Cardiac muscle cell (in vitro differentiated cells and primary cell): Measurements from ENCODE around the gene SLC45A2. TPM values are rescaled to one million over a fixed set of nuclear protein-coding genes. Genes with fewer than 3 reads are reported as not detected.
A peak's percentile ranks its signal among the peaks of the same experiment; 100 is the strongest.

Source experiments
- DNase-seq, 2 donors: peaks; one replicate each; pipeline versions ENCODE4 v3.0.0 to v3.0.0-alpha.2; 2010 to 2017; ENCODE audit warnings: low read depth in 1 of 2, low spot score in 1 of 2
- H3K27ac ChIP-seq: fragments of 200-600 bp; sonication (generic); 2 replicates; pipeline ENCODE4 v1.5.1; 2016
- H3K27me3 ChIP-seq: fragments of 200-600 bp; sonication (generic); 2 replicates; pipeline ENCODE4 v1.6.0; 2016; ENCODE audit warnings: control low read depth
- H3K36me3 ChIP-seq: fragments of 200-600 bp; sonication (generic); 2 replicates; pipeline ENCODE4 v1.5.1; 2016; ENCODE audit warnings: control low read depth
- H3K4me1 ChIP-seq: fragments of 200-600 bp; sonication (generic); 2 replicates; pipeline ENCODE4 v1.8.1; 2017; ENCODE audit warnings: low read depth, mild to moderate bottlenecking, mixed run types
- H3K4me3 ChIP-seq: fragments of 200-600 bp; sonication (generic); 2 replicates; pipeline ENCODE4 v1.5.1; 2016; ENCODE audit warnings: mild to moderate bottlenecking
- H3K9me3 ChIP-seq: fragments of 200-600 bp; sonication (generic); 2 replicates; pipeline ENCODE4 v1.5.1; 2017; ENCODE audit warnings: low read depth, mild to moderate bottlenecking, control low read depth
- polyA plus RNA-seq: library from polyadenylated mRNA; unstranded; fragments of >200 nt; fragmentation: Nextera tagmentation; extraction: Ambion mirVana; gene quantifications from 2 replicates; pipeline ENCODE4 v1.2.1, GENCODE V29; 2016
- total RNA-seq: library from RNA; depleted of rRNA; stranded (reverse); fragments of >200 nt; gene quantifications from 2 replicates; pipeline ENCODE4 v1.2.3, GENCODE V29; 2016
- TF ChIP-seq, protein P1 (sequence below): IDR thresholded peaks from 2 replicates; pipeline ENCODE4 v1.5.1; 2012; ENCODE audit warnings: low read depth, mild to moderate bottlenecking, low read length

Gene SLC45A2
- total and polyA plus RNA-seq, 2 experiments from 2014 or later: 0.32 TPM; not detected in 1

DNA sequence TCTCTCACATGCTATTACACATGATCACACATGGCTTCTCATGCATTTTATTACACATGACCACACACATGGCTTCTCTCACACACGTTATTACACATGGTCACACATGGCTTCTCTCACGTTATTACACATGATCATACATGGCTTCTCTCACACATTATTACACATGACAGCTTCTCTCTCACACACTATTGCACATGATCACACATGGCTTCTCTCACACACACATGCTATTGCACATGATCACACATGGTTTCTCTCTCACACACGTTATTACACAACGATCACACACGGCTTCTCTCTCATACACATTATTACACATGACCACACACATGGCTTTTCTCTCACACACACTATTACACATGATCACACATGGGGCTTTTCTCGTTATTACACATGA lies 954 bp upstream of the SLC45A2 start:
- Histone ChIP-seq H3K4me1 (no peaks in the 10 kb centered on the region), H3K9me3 (no peaks in the 10 kb centered on the region), H3K4me3 (no peak overlapping the region), H3K27me3 (no peaks in the 10 kb centered on the region), H3K27ac (no peak overlapping the region), H3K36me3 (peaks cover 22% of the 10 kb centered on the region)
- TF ChIP-seq, protein P1, sequence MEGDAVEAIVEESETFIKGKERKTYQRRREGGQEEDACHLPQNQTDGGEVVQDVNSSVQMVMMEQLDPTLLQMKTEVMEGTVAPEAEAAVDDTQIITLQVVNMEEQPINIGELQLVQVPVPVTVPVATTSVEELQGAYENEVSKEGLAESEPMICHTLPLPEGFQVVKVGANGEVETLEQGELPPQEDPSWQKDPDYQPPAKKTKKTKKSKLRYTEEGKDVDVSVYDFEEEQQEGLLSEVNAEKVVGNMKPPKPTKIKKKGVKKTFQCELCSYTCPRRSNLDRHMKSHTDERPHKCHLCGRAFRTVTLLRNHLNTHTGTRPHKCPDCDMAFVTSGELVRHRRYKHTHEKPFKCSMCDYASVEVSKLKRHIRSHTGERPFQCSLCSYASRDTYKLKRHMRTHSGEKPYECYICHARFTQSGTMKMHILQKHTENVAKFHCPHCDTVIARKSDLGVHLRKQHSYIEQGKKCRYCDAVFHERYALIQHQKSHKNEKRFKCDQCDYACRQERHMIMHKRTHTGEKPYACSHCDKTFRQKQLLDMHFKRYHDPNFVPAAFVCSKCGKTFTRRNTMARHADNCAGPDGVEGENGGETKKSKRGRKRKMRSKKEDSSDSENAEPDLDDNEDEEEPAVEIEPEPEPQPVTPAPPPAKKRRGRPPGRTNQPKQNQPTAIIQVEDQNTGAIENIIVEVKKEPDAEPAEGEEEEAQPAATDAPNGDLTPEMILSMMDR: no peak
- DNase-seq: no peak

DNA sequence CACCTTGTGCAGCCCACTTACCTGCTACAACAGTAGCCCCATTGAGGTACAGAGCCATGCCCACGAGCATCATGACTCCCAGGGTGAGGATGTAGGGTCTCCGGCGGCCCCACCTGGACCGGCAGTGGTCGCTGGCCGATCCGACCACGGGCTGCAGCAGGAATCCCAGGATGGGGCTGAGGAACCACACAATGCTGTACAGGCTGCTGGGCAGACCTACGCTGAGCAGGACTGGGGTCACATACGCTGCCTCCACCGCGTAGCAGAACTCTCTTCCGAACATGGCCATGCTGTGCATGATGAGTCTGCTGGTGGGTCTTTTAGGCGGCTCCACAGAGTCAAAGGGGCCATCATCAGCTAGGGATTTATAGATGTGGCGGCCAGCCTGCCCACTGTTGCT lies 315 bp downstream of the SLC45A2 start:
- no peaks in the 10 kb centered on the region for H3K4me1 ChIP-seq
- no peaks in the 10 kb centered on the region for H3K27me3 ChIP-seq
- peaks cover 21% of the 10 kb centered on the region for H3K36me3 ChIP-seq
- DNase-seq: no peak
- no peak overlapping the region for H3K4me3 ChIP-seq
- H3K9me3 ChIP-seq: no peaks in the 10 kb centered on the region
- TF ChIP-seq, protein P1: no peak
- no peak overlapping the region for H3K27ac ChIP-seq

DNA sequence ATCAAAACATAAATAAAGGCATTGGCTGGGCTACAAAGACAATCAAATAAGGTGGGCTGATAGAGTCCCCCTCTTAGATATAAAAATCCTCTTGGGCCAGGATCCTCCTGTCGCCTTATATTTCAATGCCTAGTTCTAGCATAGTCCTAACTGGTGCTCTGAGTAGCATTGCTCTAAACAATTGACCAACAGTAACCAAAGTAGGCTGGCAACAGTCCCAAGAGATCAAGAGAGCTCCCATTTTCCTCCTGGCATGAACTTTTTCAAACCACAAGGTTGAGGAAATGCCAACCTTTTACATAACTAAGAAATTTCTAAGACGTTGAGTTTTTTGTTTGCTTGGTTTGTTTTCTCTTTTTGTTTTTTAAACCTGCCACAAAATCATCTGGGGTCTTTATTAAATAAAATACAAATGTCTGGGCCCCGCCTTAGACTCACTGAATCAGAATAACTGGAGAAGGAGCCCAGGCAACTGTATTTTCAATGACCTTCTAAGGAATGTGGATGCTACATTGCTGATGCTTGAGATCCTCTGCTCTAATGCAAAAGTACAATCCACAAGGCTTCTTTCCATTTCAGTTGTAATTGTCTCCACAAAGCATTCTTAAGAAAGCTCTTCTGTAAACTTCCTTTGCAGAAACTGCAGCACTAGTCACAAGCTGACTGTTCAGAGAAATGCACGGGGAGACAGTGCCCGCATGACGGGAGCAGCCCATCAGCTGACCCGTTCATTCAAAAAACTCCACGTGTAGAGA lies 2.9 kb downstream of the SLC45A2 start:
- Histone ChIP-seq H3K9me3 (no peaks in the 10 kb centered on the region), H3K4me1 (no peaks in the 10 kb centered on the region), H3K36me3 (no peaks in the 10 kb centered on the region), H3K27me3 (no peaks in the 10 kb centered on the region), H3K27ac (no peak overlapping the region), H3K4me3 (no peak overlapping the region)
- DNase-seq: peak in 1 of 2 donors; percentile 52
- TF ChIP-seq, protein P1: no peak

DNA sequence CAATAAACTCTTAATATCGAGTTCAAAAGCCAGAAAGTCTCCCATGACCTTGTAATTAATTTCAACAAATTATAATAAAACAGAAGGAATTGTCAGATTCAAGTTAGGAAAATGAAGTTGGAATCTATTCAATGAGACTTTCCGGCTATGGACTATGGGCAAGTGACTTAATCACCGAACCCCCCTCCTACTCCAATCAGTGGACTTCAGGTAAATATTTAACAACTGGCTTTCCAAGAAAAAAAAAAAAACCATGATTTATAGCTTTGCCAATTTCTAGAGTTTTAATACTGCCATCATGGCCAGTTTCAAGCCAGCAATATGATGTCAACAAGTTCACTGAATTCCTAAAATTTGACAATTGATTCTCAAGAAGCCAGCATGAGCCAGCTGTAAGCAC lies 4.5 kb downstream of the SLC45A2 start:
- Histone ChIP-seq H3K27ac (no peak overlapping the region), H3K9me3 (no peaks in the 10 kb centered on the region), H3K4me3 (no peak overlapping the region), H3K36me3 (no peaks in the 10 kb centered on the region), H3K4me1 (no peaks in the 10 kb centered on the region), H3K27me3 (no peaks in the 10 kb centered on the region)
- TF ChIP-seq, protein P1: no peak
- DNase-seq: no peak

DNA sequence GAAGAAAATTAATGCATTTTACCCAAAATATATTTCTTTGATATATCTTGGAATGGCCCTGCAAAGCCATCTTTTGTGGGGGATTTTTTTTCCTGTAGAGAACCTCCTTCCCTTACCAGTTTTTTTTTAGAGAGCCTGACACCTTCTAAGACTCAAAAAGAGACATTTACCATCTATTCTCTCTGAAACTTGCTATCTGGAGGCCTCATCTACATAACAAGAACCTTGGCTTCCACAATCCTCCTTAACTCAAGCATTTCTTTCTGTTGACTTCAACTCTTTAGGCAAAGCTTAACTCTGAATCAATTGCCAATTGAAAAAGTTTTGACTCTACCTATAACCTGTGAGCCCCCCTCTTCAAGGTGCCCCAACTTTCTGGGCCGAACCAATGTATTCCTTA lies 6.2 kb downstream of the SLC45A2 start:
- Histone ChIP-seq H3K27ac (no peak overlapping the region), H3K27me3 (no peaks in the 10 kb centered on the region), H3K4me1 (peaks cover 6% of the 10 kb centered on the region), H3K9me3 (no peaks in the 10 kb centered on the region), H3K36me3 (no peaks in the 10 kb centered on the region), H3K4me3 (no peak overlapping the region)
- DNase-seq: no peak
- TF ChIP-seq, protein P1: no peak
